AG04449 (cell line): Measurements from ENCODE around the gene CRADD.

Source experiments
- CTCF ChIA-PET: fragments of 350-600 bp; formaldehyde crosslinking; extraction: SDS; loops from one replicate; lab custom pipeline; 2021; ENCODE audit warnings: antibody characterized with exemption; lab: Yijun Ruan, JAX
- POLR2A ChIA-PET: fragments of 400-600, 350-600 bp; formaldehyde crosslinking; extraction: SDS; loops from one replicate; lab custom pipeline; 2020; ENCODE audit warnings: antibody characterized with exemption, inconsistent platforms; lab: Yijun Ruan, JAX
- DNase-seq: peaks from one replicate; pipeline ENCODE4 v3.0.0-alpha.2; 2010; ENCODE audit warnings: low read depth, low spot score
- H3K4me3 ChIP-seq: 2 replicates; pipeline ENCODE4 v1.5.1; 2011; ENCODE audit warnings: low read depth, mild to moderate bottlenecking, control low read depth, low read length
- TF ChIP-seq, protein P1 (sequence below): IDR thresholded peaks from one replicate; pipeline ENCODE4 v1.5.1; 2011; ENCODE audit warnings: mild to moderate bottlenecking, moderate library complexity, low read length, control low read depth, inconsistent platforms; ENCODE audit not compliant: insufficient read depth; ENCODE audit errors: missing control alignments

The CRADD gene

GRCh38 chr12:93773122-93773871 lies 96.1 kb downstream of the CRADD start:
- DNase-seq, result no peak
- TF ChIP-seq, protein P1, sequence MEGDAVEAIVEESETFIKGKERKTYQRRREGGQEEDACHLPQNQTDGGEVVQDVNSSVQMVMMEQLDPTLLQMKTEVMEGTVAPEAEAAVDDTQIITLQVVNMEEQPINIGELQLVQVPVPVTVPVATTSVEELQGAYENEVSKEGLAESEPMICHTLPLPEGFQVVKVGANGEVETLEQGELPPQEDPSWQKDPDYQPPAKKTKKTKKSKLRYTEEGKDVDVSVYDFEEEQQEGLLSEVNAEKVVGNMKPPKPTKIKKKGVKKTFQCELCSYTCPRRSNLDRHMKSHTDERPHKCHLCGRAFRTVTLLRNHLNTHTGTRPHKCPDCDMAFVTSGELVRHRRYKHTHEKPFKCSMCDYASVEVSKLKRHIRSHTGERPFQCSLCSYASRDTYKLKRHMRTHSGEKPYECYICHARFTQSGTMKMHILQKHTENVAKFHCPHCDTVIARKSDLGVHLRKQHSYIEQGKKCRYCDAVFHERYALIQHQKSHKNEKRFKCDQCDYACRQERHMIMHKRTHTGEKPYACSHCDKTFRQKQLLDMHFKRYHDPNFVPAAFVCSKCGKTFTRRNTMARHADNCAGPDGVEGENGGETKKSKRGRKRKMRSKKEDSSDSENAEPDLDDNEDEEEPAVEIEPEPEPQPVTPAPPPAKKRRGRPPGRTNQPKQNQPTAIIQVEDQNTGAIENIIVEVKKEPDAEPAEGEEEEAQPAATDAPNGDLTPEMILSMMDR, result no peak
- ChIA-PET CTCF (interaction anchor here (0.6 to 1.8 kb wide), 5 partner anchors 10 to 328 kb away, joined by 3 to 18 read pairs (median 4); no protein-coding TSS in a partner anchor), POLR2A (no interaction called here)
- H3K4me3 ChIP-seq, result no peak overlapping the region

DNA sequence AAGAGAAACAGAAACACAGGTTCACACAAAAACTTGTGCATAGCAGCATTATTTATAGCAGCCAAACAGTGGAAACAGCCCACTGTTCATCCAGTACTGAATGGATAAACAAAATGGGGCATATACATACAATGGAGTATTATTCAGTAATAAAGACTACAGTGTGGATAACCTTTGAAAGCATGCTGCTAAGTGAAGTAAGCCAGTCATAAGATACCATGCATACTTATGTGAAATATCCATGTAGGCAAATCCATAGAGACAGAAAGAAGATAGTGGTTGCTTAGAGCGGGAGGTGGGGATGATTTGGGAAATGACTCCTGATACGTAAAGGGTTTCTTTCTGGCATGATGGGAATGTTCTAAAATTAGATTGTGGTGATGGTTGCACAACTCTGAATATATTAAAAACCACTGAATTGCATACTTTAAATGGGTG lies 99.4 kb downstream of the CRADD start:
- TF ChIP-seq, protein P1, result no peak
- DNase-seq, result peak; percentile 99
- CTCF ChIA-PET, result interaction anchor here (1.4 to 2.9 kb wide), 2 partner anchors 9 to 326 kb away, joined by 4 to 18 read pairs; no protein-coding TSS in a partner anchor
- POLR2A ChIA-PET, result interaction anchor here (1.2 kb wide), 1 partner anchor 9 kb away, joined by 4 read pairs; no protein-coding TSS in a partner anchor
- no peak overlapping the region for H3K4me3 ChIP-seq

DNA sequence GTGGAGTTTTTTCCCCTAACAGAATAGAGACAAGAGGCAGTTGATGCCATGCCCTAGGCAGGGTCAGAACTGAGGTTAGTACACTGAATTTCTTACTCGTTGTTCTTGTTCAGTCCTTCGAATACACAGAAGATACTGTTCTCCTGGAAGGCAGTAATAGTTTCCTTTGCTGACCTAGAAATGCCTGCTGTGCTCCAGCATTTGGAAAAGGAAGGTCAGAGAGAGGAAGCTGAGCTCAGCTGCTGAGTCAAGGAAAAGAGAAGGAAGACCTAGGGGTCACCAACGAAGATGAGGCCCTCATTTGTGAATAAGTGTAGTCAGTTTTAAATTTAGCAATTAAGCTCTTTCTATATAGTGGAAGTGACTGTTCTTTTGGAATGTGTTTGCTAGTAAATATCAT lies 100.1 kb downstream of the CRADD start:
- CTCF ChIA-PET, result interaction anchor here (1.1 to 2.9 kb wide), 3 partner anchors 9 to 325 kb away, joined by 3 to 18 read pairs (median 4); no protein-coding TSS in a partner anchor
- H3K4me3 ChIP-seq, result no peak overlapping the region
- DNase-seq, result no peak
- POLR2A ChIA-PET, result interaction anchor here (1.2 kb wide), 1 partner anchor 8 kb away, joined by 4 read pairs; no protein-coding TSS in a partner anchor
- TF ChIP-seq, protein P1, result no peak

DNA sequence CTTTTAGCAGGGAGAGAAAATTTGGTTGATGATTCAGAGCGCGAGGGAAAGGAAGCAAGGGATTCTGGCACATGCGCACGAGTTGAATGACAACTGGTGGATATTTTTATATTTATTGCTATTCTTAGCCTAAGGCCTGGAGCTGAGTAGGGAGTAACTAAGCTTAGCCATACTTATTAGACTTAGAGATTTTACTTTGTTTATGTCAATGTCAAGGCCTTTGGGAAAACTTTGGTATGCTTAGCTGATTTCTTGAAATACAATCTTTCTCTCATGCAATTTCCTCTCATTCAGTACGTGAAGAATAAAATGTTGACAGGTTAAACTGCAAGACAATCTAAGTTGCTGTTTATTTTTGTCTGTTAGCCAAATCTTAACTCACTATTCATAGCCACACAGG lies 101.1 kb downstream of the CRADD start:
- ChIA-PET CTCF (interaction anchor here (0.9 to 2.9 kb wide), 5 partner anchors 9 to 324 kb away, joined by 3 to 18 read pairs (median 3); no protein-coding TSS in a partner anchor), POLR2A (interaction anchor here (0.7 kb wide), 1 partner anchor 11 kb away, joined by 4 read pairs; no protein-coding TSS in a partner anchor)
- no peak for DNase-seq
- TF ChIP-seq, protein P1, result no peak
- H3K4me3 ChIP-seq, result no peak overlapping the region

- ChIA-PET POLR2A (interaction anchor here (0.7 kb wide), 1 partner anchor 11 kb away, joined by 4 read pairs; no protein-coding TSS in a partner anchor), CTCF (interaction anchor here (0.9 to 2.9 kb wide), 4 partner anchors 10 to 323 kb away, joined by 3 to 18 read pairs (median 4); no protein-coding TSS in a partner anchor)
- no peak for DNase-seq
- TF ChIP-seq, protein P1, result no peak
- no peak overlapping the region for H3K4me3 ChIP-seq
Measured at GRCh38 chr12:93778766-93779165, 101.6 kb downstream of the CRADD start.
